DND-41 (cell line): ENCODE data around the gene KCNK3.

Experiments
- CTCF ChIP-seq: IDR thresholded peaks from 2 replicates; pipeline ENCODE4 v1.5.1; 2012; ENCODE audit warnings: borderline replicate concordance, low read length, moderate library complexity, mild to moderate bottlenecking; ENCODE audit not compliant: poor library complexity, severe bottlenecking; ENCODE audit errors: extremely low read depth
- EZH2 ChIP-seq: IDR thresholded peaks from 3 replicates; pipeline ENCODE4 v1.6.1; 2012; ENCODE audit warnings: borderline replicate concordance, low read depth, mild to moderate bottlenecking, moderate library complexity, low read length, inconsistent platforms; ENCODE audit not compliant: severe bottlenecking

GRCh38 chr2:26660363-26660962 is 32.1 kb upstream of the KCNK3 start:
- TF ChIP-seq CTCF, result no peak
- no peak for TF ChIP-seq EZH2
